HG02763 (cell line): ENCODE results near the gene TAAR6.
"Not testable (repeated sequence)": the region's sequence is repeated elsewhere in the genome, so short reads cannot be mapped to it uniquely, and the experiment has no call there.

Experiments used
- ATAC-seq: cut with Tn5 transposase; IDR thresholded peaks from one replicate; pipeline ENCODE4 v1.9.1; 2021; ENCODE audit warnings: mild to moderate bottlenecking, moderate library complexity; ENCODE audit not compliant: unreplicated experiment

TAAR6 gene, protein sequence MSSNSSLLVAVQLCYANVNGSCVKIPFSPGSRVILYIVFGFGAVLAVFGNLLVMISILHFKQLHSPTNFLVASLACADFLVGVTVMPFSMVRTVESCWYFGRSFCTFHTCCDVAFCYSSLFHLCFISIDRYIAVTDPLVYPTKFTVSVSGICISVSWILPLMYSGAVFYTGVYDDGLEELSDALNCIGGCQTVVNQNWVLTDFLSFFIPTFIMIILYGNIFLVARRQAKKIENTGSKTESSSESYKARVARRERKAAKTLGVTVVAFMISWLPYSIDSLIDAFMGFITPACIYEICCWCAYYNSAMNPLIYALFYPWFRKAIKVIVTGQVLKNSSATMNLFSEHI

DNA sequence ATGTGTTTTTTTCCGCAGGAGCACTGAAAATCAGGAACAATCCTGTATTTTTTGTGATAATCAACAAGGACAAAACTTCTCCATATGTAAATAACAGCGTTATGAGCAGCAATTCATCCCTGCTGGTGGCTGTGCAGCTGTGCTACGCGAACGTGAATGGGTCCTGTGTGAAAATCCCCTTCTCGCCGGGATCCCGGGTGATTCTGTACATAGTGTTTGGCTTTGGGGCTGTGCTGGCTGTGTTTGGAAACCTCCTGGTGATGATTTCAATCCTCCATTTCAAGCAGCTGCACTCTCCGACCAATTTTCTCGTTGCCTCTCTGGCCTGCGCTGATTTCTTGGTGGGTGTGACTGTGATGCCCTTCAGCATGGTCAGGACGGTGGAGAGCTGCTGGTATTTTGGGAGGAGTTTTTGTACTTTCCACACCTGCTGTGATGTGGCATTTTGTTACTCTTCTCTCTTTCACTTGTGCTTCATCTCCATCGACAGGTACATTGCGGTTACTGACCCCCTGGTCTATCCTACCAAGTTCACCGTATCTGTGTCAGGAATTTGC lies at the start of gene TAAR6:
Gene TAAR6 (plus strand): TSS at position 102 of the 557 bp plus-strand sequence. CDS start 0 bp downstream, at position 102.
- ATAC-seq: no peak

DNA sequence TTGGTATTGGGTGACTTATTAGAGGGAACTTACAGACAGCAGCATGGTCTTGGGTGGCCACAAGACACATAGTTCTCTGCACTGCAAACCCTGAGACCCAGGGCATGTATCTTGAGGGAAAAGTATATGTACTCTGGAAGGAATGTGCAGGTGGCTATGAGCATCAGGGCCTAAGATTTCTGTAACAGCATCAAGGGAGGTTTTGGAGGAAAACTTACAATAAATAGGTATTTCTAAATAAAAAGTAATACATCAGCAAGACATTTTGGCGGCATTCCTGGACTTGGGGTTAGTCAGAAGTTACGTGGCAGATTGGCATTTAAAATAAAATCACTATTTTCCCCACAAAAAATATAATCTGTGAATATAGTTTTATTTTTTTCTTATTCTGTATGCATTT lies 49.2 kb upstream of the TAAR6 start:
- ATAC-seq: no peak

DNA sequence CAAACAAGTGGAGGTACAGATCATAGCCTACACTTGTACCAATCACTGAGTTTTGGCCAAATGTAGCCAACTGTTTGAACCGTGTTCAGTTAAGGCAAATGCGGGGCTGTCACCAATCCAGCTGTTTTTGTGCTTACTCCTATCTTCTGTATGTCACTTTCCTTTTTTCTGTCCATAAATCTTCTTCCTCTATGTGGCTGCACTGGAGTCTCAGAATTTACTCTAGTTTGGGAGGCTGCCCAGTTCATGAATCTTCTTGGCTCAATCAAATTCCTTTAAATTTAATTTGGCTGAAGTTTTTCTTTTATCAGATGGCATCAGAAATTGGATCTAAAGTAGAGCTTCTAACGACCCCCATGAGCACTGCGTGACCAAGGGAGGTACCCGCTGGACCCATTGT lies 45.5 kb upstream of the TAAR6 start:
- ATAC-seq: no peak

DNA sequence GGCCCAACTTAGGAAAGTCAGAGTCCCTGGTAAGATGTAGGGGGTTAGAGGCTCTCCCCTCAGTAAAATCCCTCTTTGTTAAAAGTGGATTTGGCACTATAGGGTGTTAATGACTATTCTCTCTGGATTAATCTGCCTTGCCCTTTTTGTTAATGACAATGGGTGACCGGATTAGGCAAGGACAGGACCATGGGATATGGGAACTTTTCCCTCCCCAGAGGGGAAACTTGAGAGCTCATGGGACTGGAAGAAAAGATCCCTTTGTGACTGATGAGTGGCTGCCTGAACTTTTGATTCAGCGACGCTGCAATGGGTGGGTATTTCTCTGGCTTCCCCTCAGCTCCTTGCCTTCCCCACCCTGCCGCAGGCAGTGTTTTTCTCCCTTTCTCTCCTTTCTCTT lies 44.3 kb upstream of the TAAR6 start:
- no peak for ATAC-seq

DNA sequence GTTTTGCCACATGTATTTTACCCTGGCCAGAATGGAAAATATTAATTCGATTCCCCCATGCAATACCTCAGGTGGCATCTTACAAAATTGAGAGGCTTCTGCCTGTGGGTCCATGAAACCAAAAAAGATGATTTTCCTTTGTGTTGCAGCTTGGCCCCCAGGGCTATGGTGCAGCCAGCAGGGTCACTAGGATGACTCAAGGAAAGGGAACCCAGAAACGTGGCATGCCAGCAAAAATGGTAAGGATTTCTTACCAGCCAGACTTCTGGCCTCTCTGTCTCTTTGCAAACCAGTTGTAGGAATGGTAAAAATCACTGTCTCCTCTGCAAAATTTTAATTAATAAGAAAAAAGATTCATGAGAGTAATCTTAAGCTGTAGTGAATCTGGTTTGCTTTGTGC lies 43.7 kb upstream of the TAAR6 start:
- ATAC-seq: no peak

DNA sequence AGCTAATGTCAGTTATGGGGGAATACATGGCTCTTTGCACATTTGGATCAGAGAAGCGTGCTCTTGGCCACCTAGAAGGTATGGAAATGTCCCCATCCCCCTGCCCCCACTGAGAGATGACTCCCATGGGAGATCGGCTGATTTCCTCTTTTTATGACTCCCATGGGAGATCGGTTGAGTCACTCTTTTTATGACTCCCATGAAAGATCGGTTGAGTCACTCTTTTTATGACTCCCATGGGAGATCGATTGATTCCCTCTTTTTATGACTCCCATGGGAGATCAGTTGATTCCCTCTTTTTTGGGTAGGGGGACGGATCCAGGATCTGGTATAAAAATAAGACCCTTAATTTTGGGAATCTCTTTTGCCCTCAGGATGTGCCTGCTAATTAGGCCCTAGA lies 42.3 kb upstream of the TAAR6 start:
- ATAC-seq: no peak

DNA sequence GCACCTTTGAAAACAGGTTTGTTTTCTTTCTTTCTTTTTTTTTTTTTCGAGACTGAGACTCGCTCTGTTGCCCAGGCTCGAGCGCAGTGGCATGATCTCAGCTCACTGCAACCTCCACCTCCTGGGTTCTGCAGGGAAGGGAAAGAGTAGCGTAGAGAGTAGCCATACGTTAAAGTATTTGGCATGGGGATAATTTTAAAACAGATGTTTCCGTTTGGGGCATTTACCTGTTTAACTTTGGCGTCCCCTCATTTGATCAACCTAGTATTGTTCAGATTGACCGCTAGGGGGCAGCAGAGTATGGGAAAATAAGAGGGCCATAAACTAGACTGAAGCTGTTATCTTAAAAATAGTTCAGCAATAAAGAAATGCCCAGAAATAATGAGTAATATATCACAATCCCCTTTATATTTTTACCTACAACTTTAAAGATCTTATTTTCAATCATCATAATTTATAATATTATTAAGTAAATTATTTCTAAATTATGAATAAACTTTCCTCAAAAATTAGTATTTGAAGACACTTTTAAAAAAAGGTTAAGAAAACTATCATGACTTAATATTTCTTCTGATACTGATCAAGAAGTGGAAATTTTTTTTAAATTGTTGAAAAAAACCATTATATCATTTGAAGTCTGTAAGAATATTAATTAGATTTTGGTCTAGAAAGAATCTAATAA lies 39.7 kb upstream of the TAAR6 start:
- peak; percentile 90 for ATAC-seq

DNA sequence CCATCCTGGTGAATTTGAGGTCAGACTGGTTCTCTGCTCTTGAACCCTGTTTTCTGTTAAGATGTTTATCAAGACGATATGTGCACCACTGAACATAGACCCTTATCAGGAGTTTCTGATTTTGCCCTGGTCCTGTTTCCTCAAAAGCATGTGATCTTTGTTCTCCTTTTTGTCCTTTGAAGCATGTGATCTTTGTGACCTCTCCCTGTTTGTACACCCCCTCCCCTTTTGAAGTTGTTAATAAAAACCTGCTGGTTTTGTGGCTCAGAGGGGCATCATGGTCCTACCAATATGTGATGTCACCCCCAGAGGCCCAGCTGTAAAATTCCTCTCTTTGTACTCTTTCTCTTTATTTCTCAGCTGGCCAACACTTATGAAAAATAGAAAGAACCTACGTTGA lies 35.6 kb upstream of the TAAR6 start:
- ATAC-seq: not testable (repeated sequence)

DNA sequence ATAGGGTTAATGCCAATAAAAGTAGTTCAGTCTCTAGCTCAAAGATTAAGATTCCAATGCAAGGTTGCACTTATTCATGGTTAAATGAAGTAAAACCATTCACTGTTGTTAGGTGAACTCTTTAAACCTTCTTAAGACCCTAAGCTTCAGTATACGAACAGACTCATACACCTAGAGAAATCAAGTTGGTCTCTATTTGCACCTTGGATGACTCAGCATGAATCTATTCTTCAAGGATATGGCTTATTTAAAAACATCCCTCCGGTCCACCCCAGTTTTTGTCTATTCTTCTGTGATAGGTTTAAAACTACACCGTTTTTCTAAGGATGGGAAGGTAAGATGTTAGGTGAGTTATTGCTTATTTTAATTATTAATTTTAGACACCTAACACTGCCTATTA lies 33.0 kb upstream of the TAAR6 start:
- no peak for ATAC-seq

DNA sequence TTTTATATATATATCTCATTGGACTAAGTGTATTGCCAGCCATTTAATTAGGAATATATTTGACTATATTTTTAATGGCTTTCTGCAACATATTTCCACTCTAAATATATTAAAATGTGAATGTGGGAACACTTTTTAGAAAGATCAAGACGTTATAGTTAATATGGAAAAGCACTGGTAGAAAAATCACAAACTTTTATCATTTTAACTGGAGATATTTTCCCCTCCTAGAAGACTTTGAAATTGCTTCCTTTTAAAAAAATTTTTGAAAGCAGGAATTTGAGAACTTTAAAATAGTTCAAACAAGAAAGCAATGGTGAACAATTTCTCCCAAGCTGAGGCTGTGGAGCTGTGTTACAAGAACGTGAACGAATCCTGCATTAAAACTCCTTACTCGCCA lies 32.1 kb upstream of the TAAR6 start, which contains the start of gene TAAR9:
Gene TAAR9 (plus strand): TSS at position 301 of the 400 bp plus-strand sequence. CDS start 13 bp downstream, at position 314.
- ATAC-seq: no peak

DNA sequence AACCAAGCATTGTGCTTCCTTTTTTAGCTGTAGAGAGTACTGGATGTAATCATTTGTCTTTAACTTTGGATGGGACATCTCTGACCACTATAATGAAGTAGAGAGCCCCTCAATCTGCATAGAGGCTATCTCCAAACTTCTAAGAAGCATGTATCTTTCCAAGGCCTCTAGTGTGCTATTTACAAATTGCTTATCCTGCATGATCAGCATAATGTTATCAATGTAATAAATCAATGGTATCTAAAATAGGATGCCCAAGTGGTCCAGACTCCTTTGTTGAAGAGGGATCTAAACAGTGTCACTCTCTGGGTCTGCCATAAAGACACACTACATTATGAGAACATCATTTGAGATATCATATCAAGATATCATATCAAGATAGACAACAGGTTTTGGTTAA lies 25.3 kb upstream of the TAAR6 start:
- no peak for ATAC-seq

DNA sequence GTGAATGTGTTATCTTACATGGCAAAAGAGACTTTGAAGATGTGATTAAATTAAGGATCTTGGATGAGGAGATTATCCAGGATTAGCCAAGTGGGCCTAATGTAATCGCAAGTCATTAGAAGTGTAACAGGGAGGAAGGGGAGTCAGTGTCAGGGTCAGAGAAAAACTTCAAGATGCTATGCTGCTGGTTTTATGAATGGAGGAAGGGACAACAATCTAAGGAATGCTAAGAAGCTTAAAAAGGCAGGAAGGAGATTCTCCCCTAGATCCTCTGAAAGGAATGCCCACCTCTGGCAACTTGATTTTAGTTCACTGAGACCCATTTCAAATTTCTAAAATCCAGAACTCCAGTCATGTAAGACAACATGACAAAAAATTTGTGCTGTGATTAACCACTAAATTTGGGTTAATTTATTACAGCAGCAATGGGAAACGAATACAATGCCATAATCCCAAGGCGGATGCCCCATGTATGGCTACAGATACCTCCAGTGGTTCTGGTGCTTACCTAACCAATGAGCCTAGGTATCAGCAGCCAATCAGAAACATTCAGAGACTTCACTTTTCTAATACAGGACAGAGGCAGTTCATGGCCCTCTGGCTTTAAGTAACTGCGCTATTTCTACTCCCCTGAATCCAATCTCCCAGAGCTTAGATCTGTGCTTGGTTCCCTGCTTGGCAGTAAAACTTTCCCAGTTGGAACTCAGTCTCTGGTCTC lies 21.2 kb upstream of the TAAR6 start:
- no peak for ATAC-seq

DNA sequence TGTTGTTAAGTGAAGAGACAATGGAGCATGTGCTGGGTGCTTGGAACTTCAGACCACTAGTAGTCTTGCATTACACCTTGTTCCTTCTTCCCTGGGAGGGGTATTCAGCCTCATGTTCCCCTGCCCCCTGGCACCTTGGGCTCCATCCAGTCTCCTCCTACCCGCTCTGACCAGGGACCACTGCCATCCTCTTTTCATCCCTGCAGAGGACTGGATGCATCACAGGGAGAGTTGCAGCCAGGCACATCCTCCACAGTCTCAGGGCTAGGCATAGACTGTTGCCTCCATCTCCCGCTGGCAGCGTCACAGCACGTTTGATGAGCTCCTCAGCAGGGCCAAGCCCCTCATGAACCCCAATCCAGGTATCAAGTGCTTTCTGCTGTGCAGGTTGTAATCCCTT lies 18.9 kb upstream of the TAAR6 start:
- ATAC-seq: no peak

DNA sequence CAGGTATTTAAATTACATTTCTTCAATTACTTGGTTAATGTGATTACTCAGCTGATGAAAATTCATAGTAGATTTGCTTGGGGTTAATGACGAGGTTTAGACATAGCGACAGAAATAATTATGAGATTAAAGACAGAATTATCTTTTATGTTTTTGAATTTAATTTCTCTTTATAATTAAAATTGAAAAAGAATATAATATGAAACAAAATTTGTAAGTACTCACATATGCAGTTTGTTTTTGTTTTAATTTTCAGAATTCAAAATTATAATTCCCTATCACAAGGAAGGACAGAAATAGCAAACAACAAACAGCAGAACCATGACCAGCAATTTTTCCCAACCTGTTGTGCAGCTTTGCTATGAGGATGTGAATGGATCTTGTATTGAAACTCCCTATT lies 17.8 kb upstream of the TAAR6 start, which contains the start of gene TAAR8:
Gene TAAR8 (plus strand): TSS at position 301 of the 400 bp plus-strand sequence. CDS start 21 bp downstream, at position 322.
- no peak for ATAC-seq

DNA sequence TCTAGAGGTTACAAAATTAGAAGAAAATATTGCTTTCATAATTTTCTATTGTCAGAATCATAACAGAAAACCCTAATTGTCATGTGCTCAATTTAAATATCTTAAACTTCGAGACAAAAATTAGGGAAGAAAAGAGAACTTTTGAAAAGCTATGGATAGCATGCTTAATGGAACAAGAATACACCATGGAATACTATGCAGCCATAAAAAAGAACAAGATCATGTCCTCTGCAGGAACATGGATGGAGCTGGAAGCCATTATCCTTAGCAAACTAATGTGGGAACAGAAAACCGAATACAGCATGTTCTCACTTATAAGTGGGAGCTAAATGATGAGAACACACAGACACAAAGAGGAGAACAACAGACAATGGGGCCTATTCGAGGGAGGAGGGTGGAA lies 10.0 kb upstream of the TAAR6 start:
- ATAC-seq: not testable (repeated sequence)

DNA sequence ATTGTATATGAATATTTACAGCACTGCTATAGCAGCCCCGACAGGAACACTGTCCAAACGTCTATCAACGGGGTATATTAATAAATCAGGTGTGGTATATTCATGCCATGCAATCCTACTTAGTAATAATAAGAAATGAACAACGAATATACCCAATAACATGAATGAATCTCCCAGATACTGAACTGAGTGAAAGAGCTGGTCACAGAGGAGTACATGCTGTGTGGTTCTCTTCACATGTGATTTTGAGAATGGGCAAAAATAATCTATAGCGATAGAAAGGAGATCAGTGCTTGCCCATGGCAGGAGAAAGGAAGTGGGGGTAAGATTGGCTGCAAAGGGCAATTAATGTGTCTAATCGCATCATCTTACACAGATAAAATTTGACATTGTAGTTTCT lies 3.7 kb upstream of the TAAR6 start:
- ATAC-seq: no peak

DNA sequence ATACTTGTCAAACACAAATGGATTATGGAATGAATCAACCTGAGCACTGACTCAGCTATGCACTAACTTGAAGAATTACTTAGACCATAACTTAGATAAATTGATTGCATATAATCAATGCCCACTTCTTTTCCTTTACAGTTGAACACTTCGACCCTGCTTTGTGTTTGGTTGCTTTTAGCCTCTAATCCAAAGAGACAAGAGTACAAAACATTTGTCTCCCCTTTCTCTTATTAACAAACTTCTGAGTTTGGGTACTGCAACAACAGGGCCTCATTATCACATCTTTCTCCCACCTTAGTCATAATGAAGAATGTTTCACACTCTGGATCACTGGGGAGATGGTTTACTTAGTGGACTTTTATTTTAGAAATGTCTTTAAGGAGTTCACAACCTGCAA lies 2.6 kb upstream of the TAAR6 start:
- ATAC-seq: no peak

DNA sequence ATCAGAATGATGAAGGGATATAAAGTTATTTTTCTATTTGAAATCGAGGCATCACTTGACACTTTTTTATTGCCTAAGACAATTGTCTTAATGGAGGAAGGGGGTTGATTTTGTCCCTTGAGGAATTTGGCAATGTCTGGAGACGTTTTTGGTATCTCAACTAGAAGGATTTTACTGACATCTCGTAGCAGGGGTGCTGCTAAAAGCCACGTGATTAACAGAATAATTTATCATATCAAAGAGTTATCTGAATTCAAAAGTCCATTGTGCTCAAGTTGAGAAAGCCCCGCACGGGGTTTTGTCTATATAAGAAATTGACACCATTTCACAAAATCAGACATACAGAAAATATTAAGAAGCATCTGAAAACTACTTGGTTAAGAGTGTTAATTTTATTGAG lies 1.5 kb upstream of the TAAR6 start:
- ATAC-seq: no peak

DNA sequence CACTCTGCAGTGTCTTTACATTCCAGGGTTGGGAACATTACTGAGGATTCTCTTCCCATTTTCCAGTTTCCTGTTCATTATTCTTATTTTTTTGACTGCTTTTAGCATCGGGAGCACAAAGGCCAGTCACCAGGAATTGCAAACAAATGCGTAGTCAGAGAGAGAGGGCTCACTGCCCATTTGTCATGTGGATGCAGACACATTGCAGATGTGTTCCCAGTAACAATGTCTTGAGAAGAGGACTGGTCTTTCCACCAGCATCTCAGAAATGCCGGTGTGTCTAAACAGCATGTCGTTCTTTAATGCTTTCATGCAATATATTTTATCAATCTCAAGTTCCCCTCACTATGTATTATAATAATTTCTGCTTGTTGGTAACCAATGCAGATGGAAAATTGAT lies 952 bp upstream of the TAAR6 start:
- ATAC-seq: no peak

DNA sequence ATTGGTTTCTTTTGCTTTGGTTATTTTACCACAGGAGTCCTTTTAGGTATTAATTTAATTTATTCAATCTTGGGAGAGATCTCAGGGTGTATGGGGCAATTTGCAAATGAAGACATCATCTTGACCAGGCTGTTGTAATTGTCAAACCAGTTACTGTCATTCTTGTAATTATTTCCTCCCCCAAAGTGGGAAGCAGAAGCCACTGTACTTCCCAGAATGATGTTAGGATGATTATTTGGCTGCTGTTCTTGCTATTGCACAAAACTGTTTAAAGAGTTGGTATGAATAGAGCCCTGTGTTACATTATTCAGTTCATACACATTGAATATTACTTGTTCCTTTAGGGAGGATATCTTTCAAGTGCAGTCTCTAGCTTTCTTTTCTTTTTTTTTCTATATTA lies 1.7 kb downstream of the TAAR6 start:
- no peak for ATAC-seq

DNA sequence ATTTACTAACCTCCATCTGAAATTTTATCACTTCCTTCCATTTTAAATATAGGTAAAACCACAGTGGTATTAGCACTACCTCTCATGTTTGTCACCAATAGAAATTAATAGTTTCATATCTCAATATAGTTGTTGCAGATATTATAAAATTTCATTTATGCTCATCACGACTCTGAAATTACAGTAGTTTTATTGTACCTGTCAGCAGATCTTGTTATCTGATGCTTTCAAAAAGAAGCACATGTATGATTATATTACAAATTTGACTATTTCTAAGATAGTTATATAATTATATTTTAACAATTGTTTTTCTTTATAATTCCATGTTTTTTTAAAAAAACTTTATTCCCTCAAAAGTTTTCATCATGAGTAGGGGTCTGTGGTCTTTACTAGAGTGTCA lies 14.6 kb downstream of the TAAR6 start:
- ATAC-seq: no peak
